Activated CD4-positive, alpha-beta T cell treated with anti-CD3 and anti-CD28 coated beads, Interleukin-10, Interleukin-2, amounts not matched to agents 100 ng/mL and 50 ng/mL, durations not matched to agents 16 hours and 8 hours (primary cell): ENCODE measurements around the gene LRRC55.

Experiments
- DNase-seq: peaks from one replicate; pipeline ENCODE4 v3.0.0-alpha.2; 2020

LRRC55 gene, protein sequence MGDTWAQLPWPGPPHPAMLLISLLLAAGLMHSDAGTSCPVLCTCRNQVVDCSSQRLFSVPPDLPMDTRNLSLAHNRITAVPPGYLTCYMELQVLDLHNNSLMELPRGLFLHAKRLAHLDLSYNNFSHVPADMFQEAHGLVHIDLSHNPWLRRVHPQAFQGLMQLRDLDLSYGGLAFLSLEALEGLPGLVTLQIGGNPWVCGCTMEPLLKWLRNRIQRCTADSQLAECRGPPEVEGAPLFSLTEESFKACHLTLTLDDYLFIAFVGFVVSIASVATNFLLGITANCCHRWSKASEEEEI

GRCh38 chr11:57181678-57182305 lies at the start of gene LRRC55:
Gene LRRC55, plus strand, starts transcription at chr11:57181953. Its CDS starts 70 bp downstream, at chr11:57182023.
- DNase-seq = no peak

- no peak for DNase-seq
Measured at GRCh38 chr11:57133366-57134038, 48.3 kb upstream of the LRRC55 start.

GRCh38 chr11:57134284-57134683 lies 47.5 kb upstream of the LRRC55 start:
- DNase-seq = no peak

GRCh38 chr11:57135020-57135751 lies 46.6 kb upstream of the LRRC55 start:
- no peak for DNase-seq

GRCh38 chr11:57140568-57140967 lies 41.2 kb upstream of the LRRC55 start:
- DNase-seq = no peak

GRCh38 chr11:57143459-57143858 lies 38.3 kb upstream of the LRRC55 start:
- DNase-seq = no peak

GRCh38 chr11:57144075-57144474 lies 37.7 kb upstream of the LRRC55 start:
- DNase-seq = no peak

DNA sequence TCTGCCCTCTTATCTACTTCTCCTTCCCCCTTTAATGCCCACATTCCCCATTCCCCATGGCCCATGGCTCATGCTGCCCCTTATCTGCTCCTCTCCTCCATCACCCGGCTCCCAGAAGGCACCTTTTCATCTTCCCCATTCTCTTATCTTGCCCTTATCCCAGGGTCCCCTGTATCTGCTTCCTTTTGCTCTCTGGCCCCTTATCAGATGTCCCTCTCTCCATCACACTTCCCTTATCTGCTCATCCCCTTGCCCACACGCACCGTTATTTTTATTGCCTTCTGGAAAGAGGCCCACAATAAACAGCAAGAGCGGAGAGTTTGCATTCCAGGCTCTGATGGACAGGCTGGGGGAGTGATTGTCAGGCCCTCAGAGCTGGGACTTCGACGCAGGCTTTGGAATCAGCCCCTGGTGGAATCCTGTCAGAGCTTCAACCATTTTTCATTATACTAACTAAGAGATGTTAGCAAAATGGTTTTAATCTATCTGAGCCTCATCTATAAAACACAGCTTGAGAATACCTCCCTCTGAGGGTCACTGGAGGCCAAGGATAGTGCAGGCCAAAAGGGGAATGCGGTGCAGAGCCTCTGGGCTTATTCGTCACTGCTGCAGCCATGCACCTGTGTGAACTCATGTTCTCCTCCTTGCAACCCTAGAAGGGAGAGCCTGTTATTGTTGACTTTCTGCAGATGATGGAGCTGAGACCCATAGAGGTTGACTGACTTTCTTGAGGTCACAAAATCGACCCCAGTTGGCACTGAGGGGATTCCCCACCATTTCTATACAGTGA lies 37.0 kb upstream of the LRRC55 start:
- DNase-seq = no peak

DNA sequence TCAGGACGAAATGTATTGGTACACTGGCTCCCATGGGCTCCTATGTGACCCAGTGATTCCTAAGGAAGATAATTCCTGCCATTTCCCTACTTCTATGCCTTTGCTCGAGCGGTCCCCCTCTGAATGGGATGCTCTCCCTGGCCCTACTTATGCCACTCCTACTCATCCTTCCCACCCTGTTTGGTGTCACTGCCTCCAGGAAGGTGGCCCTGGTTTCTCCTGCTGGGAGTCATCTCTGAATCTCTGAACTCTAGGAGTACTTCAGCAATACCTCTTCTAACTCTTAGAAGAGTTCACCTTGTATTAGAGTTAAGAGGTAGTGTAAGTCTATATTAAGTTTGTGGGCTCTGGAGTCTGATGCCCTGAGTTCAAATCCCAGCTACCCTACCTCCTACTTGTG lies 35.5 kb upstream of the LRRC55 start:
- no peak for DNase-seq

DNA sequence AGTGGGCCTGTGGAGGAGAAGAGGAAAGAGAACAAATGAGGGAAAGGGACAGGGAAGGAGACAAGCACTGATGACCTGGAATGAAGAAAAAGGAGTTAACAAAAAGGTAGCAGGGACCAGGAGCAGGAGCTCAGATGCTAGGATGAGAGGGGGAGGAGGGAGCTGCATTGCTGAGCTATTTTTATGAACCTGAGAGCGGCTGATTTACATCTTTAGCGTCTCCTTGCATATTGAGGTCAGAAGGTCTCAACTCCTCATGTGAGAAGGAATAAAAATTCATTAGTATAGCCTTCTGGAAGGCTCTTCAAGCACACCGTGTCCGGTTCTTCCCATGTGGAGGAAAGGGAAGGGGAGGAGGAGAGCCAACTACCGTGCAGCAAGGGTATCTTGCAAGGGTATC lies 33.1 kb upstream of the LRRC55 start:
- no peak for DNase-seq

DNA sequence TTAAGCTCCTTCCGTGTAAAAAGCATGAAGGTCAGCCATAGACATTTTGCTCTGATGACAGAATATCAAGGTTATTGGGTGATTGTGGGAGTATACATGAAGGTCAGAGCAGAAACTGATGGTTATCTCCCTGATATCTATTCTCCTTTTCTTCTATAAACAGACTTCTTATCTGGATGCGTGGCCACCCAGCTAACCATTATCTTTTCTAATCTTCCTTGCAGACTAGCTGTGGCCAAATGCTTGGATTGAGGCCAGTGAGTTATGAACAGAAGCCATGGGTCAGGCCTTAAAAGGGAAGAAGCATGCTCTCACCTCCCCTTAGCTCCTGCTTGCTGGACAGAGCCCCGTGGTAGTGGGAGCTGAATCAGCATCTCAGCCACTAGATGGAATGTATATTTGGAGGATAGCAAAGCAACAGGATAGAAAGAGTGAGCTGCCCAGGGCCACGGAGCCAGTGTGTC lies 31.3 kb upstream of the LRRC55 start:
- no peak for DNase-seq

DNA sequence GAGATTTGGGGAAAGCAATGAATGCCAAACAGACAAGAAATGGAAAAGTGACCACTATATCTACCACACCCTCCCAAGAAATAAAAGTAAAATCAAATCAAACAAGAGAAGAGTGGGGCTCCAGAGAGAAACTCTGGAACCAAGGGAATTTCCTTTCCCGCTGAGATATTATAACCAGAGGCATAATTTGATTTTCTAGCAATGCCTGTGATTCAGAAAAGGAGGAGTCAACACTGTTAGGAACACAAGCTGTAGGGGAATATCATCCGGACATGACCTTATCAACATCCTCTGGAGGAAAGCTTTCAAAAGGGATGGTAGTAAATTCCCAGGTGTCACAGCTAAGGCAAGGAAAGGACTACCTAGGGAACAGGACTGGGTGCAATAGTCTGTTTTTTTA lies 29.6 kb upstream of the LRRC55 start:
- no peak for DNase-seq

- no peak for DNase-seq
Measured at GRCh38 chr11:57153448-57153847, 28.3 kb upstream of the LRRC55 start.

- DNase-seq = no peak
Measured at GRCh38 chr11:57154739-57155138, 27.0 kb upstream of the LRRC55 start.

DNA sequence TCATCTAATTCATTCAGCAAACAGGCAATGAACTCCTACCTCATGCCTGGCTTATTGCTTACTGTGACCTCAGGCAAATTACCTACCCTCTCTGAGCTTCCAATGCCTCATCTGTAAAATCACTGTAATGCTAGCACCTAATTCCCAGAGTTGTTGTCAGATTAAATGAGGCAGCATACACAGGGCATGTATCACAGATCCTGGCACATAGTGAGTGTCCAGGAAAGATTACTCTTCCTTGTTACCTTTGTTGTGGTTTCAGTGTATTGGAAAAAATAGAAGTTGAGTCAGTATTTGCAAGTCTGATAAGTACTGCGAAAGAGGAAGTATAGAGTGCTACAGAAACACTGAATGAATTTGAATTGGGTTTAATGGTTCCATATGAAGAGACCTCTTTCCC lies 26.4 kb upstream of the LRRC55 start:
- DNase-seq = no peak

GRCh38 chr11:57155838-57156607 lies 25.7 kb upstream of the LRRC55 start:
- DNase-seq = no peak

DNA sequence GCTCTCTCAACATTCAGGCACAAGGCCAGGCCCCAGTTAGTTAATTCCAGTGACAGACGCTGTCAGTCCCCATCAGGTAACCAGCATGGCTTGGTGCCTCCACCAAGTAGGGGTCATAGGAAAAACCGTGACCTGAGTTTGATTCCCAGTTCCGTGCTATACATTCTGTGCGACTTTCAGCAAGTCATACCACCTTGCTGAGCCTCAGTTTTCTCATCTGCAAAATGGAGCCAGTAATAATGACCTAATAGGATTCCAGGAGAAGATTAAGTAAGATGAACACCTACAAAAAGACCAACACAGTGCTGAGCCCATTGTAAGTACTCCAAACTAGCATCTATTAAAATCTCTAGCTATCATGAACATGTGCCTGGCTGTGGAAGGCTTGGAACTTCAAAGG lies 24.8 kb upstream of the LRRC55 start:
- DNase-seq = no peak

DNA sequence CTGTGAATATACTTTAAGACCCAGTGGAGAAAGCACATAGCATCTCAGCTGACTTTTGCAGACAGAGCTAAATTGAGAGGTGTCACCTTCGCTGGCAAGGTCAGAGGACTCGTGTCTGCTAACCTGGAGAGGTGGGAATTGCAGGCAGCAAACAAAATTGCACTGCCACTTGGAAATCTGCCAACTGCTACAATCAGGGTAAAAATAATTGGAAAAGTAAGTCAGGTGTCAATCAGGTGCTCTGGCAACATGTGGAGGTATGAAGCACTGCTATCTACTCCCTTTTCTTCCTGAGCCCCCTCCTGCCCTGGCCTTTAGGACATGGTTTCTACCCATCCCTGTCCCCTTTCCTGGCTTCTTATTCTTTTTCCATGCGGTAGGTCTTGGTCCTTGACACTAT lies 24.1 kb upstream of the LRRC55 start:
- DNase-seq = no peak

DNA sequence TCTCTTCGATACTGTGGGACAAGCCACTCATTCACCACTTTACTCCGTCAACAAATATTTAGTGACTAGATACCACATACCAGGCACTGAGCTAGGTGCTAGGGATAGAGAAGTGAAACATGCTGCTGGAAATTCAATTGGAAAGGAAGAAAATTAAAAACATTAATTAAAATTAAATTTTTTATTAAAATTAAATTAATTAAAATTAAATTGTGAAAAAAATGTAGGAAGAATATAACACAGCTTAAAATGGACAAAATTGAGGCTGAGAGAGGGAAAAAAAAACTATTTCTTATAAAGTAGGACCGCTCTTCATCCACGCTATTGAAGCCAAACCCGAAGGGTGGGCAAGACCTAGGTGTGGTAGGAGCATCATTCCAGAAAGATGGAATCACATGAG lies 23.6 kb upstream of the LRRC55 start:
- no peak for DNase-seq

DNA sequence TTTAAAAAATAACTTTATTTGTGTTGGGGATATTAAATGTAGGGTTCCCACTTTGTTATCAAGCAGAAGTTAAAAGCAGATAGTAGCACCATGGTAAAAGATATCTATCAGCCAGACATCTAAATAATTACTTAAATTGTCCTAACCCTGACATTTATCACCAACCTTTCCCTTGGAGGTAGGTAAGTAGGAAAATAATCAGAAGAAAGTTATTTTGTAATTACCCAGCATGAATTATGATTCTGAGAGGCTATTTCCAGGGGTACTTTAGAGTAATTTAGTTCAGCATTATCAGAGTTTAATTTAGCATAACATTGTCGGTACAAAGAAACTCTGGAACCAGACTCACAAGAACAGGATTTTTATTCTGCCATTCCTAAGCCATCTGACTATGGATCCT lies 23.2 kb upstream of the LRRC55 start:
- DNase-seq = no peak

DNA sequence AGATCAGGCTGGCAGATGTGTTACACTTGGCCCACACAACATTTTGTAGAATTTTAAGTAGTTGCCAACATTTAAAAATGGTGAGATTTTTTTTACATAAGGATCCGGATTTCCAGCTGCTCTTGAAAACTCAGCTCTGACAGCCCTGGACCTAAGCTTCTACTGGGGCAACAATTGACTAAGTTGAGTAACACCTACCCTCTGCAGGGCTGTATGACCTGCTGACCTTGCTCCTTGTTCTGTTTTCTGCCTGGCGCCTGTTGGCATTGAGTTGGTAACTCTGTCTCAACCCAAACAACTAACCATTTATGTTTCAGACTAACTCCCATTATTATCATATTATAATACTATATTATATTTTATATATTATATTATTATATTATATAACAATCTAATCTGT lies 21.1 kb upstream of the LRRC55 start:
- no peak for DNase-seq

DNA sequence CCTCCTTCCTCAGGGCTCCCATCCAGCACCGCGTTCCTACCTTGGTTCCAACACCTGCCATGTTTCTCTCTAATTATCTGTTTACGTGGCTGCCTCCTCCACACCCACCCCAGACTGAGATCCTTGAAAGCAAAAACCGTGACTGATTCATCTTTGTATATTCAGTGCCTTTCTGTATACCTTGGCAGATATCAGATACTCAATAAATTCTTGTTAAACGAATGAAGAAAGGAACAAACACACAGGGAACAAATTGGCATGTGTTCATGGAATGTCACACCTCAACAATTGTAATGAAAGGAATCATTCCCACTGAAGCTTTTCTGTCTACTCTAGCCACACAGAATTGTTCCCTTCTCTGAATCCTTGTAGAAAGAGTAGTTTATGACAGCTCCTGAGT lies 20.4 kb upstream of the LRRC55 start:
- DNase-seq = no peak
